ENCODE results near the gene NUDT16. TPM values are rescaled to one million over a fixed set of nuclear protein-coding genes. Genes with fewer than 3 reads are reported as not detected.

The NUDT16 gene
- total RNA-seq, 4 donors from 2014 or later = 28.1 to 209 (median 132) TPM

DNA sequence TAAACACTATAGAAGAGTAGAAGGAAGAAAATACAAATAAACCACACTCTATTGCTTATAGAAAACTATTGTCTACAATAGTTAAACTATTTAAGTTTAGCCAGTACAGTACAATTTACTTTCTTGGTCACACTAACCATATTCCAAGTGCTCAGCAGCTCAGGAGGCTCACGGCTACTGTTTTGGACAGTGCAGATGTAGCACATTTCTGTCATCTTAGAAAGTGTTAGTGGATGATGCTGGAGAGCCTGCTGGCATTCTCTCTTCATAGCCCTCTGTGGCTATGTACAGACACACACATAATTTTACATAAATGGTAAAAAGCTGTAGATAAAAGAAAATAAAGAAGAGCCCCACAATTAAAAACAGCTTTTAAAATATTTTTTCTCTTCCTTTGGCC is 23.8 kb downstream of the NUDT16 start:
- DNase-seq = no peak
- no peak overlapping the region for H3K27ac ChIP-seq
- H3K4me3 ChIP-seq = no peak overlapping the region
- no peaks in the 10 kb centered on the region for H3K9me3 ChIP-seq
- H3K36me3 ChIP-seq = no peaks in the 10 kb centered on the region
- TF ChIP-seq, protein P1, sequence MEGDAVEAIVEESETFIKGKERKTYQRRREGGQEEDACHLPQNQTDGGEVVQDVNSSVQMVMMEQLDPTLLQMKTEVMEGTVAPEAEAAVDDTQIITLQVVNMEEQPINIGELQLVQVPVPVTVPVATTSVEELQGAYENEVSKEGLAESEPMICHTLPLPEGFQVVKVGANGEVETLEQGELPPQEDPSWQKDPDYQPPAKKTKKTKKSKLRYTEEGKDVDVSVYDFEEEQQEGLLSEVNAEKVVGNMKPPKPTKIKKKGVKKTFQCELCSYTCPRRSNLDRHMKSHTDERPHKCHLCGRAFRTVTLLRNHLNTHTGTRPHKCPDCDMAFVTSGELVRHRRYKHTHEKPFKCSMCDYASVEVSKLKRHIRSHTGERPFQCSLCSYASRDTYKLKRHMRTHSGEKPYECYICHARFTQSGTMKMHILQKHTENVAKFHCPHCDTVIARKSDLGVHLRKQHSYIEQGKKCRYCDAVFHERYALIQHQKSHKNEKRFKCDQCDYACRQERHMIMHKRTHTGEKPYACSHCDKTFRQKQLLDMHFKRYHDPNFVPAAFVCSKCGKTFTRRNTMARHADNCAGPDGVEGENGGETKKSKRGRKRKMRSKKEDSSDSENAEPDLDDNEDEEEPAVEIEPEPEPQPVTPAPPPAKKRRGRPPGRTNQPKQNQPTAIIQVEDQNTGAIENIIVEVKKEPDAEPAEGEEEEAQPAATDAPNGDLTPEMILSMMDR (IDR thresholded peaks at IDR 0.05) = no peak
- TF ChIP-seq POLR2A (IDR thresholded peaks at IDR 0.05) = no peak
- no peaks in the 10 kb centered on the region for H3K4me1 ChIP-seq
- H3K27me3 ChIP-seq = no peaks in the 10 kb centered on the region

DNA sequence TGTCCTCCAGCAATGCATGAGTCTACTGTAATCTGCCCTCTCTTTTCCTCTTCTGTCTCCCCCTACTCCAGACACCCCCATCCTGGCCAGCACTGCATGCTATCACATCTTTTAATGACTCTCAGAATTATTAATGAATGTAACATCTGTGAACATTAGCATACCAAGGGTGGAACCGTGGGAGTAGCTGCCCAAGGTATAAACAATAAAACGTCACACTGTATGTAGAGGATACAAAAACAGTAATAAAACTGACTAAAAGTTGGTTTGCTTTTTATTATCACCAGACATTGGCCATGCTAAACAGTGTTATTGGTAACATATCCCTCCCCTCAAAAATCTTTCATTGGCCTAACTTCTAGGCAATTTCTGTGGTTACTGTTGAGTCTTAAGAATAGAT is 24.7 kb downstream of the NUDT16 start:
- Histone ChIP-seq H3K4me1 (no peaks in the 10 kb centered on the region), H3K36me3 (no peaks in the 10 kb centered on the region), H3K27ac (no peak overlapping the region), H3K27me3 (no peaks in the 10 kb centered on the region), H3K4me3 (no peak overlapping the region), H3K9me3 (no peaks in the 10 kb centered on the region)
- no peak for DNase-seq
- TF ChIP-seq POLR2A (IDR thresholded peaks at IDR 0.05) = no peak
- TF ChIP-seq, protein P1 (IDR thresholded peaks at IDR 0.05) = no peak

DNA sequence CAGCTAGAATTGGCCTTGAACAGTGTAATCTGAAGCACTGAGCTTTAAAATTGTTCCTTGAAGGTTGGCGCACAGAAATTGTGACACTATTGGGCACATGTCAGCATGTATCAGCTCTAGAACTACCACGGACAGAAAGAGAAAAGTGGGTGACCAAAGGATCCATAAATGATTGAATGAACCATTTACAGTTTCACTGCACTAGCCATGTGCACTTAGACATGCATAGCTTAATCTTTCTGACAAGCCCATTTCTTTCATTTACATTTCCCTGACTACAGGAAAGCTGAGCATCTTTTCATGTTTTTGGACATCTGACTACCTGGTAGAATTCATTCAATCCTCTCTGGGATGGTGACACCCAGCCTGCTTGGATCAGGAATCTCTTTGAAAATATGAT is 36.2 kb downstream of the NUDT16 start:
- H3K9me3 ChIP-seq = no peaks in the 10 kb centered on the region
- no peak overlapping the region for H3K4me3 ChIP-seq
- no peak overlapping the region for H3K27ac ChIP-seq
- H3K4me1 ChIP-seq = no peaks in the 10 kb centered on the region
- no peaks in the 10 kb centered on the region for H3K27me3 ChIP-seq
- H3K36me3 ChIP-seq = no peaks in the 10 kb centered on the region
- TF ChIP-seq, protein P1 (IDR thresholded peaks at IDR 0.05) = no peak
- no peak for TF ChIP-seq POLR2A (IDR thresholded peaks at IDR 0.05)
- DNase-seq = no peak

DNA sequence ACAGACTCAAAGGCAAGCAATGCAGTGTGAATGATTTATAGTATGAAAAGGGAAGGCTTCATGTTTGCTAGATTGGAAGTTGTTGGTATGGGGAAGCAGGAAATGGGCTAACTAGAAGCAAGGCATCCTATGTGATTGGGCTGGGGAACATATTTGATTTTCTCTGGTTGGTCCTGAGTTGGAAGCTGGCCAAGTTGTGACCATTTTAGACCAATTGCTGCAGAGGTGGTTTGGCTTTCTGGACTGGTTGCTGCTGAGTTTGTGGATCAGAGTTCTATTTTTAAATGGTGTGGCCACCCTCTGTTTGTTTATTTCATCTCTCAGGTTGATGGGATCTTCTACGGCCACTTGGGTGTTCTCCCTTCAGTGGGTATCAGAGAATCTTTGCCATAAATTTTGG is 39.7 kb downstream of the NUDT16 start:
- no peaks in the 10 kb centered on the region for H3K27me3 ChIP-seq
- no peaks in the 10 kb centered on the region for H3K36me3 ChIP-seq
- H3K27ac ChIP-seq = no peak overlapping the region
- no peaks in the 10 kb centered on the region for H3K4me1 ChIP-seq
- TF ChIP-seq, protein P1 (IDR thresholded peaks at IDR 0.05) = no peak
- no peak for TF ChIP-seq POLR2A (IDR thresholded peaks at IDR 0.05)
- no peak for DNase-seq
- H3K4me3 ChIP-seq = no peak overlapping the region
- H3K9me3 ChIP-seq = no peaks in the 10 kb centered on the region

DNA sequence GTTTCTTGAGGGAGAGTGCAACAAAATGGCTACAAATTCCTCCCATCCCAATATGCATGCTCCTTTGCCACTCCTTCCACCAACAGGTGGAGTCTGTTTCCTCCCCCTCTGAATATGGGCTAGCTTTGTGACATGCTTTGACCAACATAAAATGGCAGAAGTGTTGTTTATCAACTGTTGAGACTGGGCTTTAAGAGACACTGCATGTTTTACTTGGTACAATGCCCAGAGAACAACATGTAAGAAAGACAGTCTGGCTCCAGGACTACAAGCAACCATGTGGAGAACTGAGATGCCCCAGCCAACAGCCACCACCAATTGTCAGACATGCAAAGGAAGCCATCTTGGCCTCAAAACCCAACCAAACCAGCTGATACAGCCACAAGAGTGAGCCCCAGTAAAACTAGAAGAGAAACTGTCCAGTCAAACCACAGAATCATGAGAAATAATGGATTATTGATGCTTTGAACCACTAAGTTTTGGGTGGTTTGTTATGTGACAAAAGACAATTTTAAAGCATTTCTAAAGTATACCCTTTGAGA is 40.5 kb downstream of the NUDT16 start:
- Histone ChIP-seq H3K4me3 (no peak overlapping the region), H3K27ac (no peak overlapping the region), H3K27me3 (no peaks in the 10 kb centered on the region), H3K4me1 (no peaks in the 10 kb centered on the region), H3K9me3 (no peaks in the 10 kb centered on the region), H3K36me3 (no peaks in the 10 kb centered on the region)
- DNase-seq = no peak
- TF ChIP-seq, protein P1 (IDR thresholded peaks at IDR 0.05) = no peak
- TF ChIP-seq POLR2A (IDR thresholded peaks at IDR 0.05) = no peak

DNA sequence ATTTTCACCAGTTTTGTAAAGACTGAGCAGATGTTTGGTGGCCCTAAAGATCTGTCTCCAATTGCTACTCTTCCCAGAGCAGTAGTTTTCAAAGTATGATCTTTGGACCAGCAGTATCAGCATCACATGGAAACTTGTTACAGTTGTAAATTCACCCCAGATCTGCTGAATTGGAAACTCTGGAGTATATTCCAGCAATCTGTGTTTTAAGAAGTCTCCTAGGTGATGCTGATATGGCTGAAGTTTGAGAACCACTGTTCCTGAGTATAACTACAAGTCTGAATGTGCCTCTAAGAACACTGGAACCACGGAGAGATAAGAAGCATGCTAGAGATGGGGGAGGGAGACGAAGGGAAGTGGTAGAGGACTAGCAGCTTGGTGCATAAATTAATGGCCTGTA is 45.7 kb downstream of the NUDT16 start:
- Histone ChIP-seq H3K27ac (no peak overlapping the region), H3K9me3 (no peaks in the 10 kb centered on the region), H3K4me1 (no peaks in the 10 kb centered on the region), H3K36me3 (no peaks in the 10 kb centered on the region), H3K4me3 (no peak overlapping the region), H3K27me3 (no peaks in the 10 kb centered on the region)
- no peak for DNase-seq
- TF ChIP-seq, protein P1 (IDR thresholded peaks at IDR 0.05) = no peak
- TF ChIP-seq POLR2A (IDR thresholded peaks at IDR 0.05) = no peak
